Loucy (cell line): ENCODE results near the gene HOXC13.

ENCODE experiments used
- CTCF ChIP-seq: fragments of 200-600 bp; sonication (generic); conservative IDR thresholded peaks from 2 replicates; pipeline ENCODE4 v1.5.1; 2014; ENCODE audit warnings: mild to moderate bottlenecking, antibody characterized with exemption, low read length
- EZH2phosphoT487 ChIP-seq: fragments of 200-600 bp; IDR thresholded peaks from 2 replicates; pipeline ENCODE4 v1.6.1; 2018; ENCODE audit warnings: antibody characterized with exemption, mild to moderate bottlenecking, moderate library complexity, borderline replicate concordance

DNA sequence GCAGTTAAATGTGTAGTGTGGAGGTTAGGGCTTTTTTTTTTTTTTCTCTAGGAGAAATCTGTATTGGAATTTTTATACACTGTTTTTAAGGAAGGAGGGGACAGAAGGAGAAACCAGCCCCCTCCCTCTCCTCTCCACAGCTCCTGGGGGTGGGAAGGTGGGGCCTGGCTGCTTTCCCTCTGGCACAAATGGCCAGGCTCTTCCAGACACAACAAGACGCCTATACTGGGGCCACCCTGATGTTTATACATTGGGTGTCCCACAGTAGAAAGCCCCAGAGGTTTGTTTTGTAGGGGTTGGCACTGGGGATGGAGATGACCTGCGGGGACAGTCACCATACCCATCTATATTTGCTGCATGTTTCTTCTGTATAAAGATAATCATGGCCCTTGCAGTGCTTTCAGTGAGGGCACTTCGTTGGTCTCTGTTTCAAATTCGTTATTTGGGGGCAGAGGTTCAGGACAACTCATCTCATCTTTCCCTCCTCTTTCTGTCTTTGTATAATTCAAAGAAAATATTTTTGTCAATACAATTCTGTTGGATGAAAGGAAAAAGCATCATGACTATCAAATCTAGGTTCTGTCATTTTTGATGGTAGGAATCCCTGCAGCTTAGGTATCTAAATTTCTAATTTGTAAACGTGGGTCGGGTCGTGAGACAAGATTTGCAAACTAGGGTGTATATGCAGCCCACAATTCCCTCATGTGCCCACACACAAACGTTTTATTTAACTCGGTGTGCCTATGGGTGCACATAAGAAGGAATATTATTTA lies 38.4 kb downstream of the HOXC13 start:
- TF ChIP-seq CTCF (no peak), EZH2phosphoT487 (no peak)
